Stimulated activated CD8-positive, alpha-beta memory T cell treated with anti-CD3 and anti-CD28 coated beads, Interleukin-7, amount 100 ng/mL, for 24 hours (primary cell): ENCODE results near the gene CYP4B1.
"Not testable (repeated sequence)": the region's sequence is repeated elsewhere in the genome, so short reads cannot be mapped to it uniquely, and the experiment has no call there.

Source experiments
- DNase-seq: peaks from one replicate; pipeline ENCODE4 v3.0.0-alpha.2; 2020; ENCODE audit warnings: low read depth

CYP4B1 gene

DNA sequence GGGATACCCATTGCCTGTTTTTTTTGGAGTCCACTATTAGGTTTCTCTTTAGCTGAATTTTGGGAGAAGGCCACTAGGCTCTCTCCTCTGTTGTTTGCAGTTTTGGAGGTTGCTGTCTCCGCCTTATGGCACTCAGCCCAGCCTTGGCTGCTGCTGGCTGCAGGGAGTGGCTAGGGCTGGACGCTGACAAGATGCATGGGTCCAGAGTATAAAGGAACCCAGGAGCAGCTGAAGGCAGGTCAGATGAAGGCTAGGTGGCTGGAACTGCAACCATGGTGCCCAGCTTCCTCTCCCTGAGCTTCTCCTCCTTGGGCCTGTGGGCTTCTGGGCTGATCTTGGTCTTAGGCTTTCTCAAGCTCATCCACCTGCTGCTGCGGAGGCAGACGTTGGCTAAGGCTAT lies at the start of gene CYP4B1:
CYP4B1 (plus strand) TSS at position 237 of the 400 bp plus-strand sequence; CDS start at position 273, 36 bp downstream.
- DNase-seq: no peak

DNA sequence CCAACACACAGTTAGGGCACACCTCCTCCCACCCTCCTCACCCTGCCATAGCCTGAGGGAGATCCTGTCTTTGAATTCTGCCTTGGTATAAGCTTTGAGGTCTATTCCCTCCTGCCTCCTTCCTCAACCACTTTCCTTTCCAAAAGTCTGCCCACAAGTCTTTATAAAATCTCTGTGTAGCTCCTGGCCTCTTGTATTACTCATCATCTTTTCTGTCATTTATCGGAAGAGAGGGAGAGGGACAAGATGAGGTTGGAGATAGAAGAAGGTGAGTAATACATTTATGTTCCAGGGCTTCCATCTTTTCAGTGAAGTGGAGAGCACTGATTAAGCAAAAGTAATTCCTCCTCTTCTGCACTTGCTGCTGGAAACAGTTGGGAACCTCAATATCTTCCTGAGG lies 49.4 kb upstream of the CYP4B1 start:
- DNase-seq: no peak

DNA sequence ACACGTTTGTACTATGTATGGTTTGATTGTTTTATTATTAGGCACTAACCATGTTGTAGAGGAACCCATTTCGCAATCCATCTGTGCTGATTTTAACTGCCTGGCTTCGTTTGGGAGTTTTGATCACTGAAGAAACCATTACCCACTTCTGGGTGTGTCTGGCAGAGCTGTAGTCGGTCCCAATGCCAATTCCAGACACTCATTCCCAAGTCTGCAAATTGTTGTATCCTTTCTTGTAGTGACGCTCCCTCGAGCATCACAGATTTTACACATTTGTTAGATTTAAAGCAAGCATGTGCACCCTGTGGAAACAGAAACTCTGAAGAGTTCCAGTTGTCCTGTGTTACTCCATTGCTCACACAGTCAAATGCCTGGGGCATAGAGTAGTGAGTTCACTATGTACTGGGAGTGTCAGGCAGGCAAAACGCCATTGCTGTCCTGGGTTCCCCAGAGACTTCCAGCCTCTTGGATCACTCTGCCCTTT lies 48.9 kb upstream of the CYP4B1 start:
- no peak for DNase-seq

DNA sequence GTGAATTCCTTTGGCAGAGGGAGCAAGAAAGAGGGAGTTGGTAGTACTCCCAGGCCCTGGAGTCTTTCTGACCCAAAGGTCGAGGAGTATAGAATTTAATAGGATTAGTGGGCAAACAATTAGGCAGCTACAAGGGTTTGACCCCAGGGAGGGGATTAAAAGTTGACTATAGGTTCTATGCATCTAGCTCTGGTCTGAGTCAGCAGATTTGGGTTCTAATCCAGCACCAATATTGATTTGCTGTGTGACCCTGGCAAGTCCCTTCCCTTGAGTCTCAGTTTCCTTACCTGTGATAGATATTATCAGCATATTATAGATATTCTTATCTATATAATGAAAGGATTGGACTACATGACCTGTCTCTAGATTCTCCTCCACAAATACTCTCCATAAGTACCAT lies 44.9 kb upstream of the CYP4B1 start:
- no peak for DNase-seq

DNA sequence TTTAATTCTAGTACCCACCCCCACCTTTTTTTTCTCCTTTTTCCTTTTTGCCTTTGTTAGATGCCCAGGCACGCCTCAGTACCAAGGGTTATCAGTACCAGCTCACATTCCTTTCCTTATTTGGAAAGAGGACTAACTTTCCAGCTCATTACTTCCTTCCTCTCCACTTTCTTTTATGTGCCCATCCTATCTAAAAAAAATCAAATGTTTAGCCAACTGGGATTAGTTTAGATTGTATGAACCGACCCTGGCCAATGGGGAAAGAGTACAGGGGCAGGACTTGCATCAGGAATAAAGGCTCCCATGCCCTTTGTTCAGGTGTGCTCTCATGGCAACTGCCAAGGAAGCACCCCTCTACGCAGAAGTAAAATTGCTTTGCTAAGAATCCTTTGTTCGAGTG lies 44.1 kb upstream of the CYP4B1 start:
- DNase-seq: not testable (repeated sequence)

DNA sequence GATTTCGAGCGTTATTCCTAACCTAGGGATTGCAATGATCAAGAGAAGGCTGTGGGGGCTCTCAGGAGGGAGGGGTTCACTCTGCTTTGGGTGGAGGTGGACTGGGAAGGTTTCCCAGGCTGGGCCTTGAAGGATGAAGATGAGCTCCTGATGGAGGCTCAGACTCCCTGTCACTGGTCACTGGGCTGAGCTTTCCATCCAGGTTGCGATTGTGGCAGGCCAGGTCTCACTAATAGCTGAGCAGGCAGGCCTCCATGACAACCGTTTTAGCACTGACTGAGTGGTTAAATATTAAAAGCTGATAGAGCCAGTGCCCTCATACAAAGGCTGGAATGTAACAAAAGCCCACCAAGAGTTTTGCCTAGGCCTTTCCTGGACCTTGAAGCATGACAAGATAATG lies 43.7 kb upstream of the CYP4B1 start:
- DNase-seq: no peak

DNA sequence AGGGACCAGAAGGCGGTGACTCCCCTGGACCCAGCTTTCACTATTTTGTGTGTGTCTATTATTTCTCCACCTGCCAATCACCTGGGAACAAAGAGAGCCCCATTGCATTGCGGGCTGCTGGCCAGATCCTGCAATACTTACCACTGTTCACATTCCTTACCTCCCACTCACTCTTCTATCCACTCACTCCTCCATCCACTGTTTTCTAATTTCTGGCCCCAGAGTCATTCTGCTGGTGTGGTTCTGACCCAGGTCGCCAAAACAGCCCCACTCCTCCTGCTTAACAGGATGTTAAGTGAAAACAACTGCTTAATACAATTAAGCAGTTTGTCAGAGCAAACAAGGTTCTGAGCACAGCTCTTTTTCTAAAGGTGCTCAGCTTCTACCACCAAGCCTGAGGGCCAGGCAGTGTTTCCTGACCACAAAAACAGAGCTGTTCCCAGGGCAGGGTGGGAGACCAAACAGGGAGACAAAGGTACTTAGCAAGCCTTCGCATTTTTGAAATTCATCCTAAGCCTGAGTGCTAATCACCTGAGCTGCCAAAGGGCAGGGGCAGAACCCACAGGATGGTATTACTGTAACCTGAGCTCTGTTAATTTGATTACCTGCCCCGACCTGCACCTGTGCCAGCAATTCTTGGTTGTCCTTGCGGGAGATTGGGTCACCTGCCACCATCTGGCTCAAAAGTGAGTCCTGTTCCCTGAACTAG lies 41.4 kb upstream of the CYP4B1 start:
- no peak for DNase-seq

DNA sequence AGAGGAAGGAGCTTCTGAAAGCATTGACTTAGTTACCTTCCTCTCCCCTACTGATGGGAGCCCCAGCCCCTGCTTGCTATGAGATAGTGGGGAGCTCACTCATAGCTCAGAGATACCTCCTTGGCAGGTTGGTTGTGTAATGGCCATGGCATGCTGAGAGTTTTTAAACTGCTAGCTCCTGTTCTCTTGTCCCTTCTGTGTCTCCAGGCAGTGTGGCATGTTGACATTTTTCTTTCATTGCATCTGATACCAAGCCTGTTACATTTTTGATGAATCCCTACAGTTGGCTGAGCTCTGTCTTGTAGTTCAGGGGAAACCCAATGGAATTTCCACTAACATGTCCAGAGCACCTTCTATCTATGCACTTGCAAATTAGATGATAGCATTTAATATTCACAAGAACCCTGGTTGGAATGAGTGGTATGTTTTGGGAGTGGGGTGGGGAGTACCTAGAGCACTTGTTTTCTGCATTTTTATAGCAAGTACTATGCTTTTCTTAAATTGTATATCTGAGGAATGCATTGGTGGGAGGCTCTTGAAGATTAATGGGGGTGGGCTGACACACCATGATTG lies 40.8 kb upstream of the CYP4B1 start:
- no peak for DNase-seq

DNA sequence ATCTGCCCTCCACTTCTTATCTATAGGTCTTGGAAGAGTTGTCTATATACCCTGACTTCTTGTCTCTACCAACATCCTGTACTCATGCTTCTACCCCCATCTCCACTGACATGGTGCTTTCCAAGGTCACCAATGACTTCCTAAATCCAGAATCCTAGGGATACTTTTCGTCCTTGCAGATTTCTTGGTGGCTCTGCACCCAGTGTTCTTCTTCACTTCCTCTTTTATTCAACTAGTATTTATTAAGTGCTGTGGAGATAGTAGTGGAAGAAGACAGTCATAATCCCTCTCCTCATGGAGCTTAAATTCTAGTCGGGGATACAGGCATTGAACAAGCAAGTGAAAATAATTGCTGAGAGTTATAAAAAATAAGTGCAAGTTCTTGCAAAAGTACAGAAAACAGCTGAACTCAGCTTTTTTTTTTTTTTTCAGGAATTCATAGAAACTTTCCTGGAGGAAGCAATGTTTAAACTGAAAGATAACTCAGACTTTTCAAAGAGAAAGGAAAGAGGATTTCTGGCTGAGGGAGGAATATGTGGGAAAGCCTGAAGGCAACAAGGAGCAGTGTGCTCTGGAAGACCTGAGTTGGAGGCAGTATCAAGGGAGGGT lies 38.2 kb upstream of the CYP4B1 start:
- no peak for DNase-seq

DNA sequence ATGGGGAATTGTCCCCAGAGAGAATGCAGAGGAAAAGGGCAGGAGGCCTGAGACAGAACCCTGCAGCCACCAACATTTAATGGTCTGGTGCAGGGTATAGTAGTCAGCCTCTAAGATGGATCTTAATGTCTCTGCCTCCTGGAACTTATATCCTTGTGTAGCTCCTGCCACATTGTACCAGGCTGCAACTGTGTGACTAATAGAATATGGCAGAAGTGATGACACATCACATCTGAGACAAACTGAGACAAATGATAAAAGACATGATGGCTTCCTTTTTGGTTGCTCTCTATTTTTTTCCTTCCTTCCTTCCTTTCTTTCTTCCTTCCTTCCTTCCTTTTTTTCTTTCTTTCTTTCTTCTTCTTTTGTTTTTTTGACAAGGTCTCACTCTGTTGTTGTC lies 37.1 kb upstream of the CYP4B1 start:
- no peak for DNase-seq

DNA sequence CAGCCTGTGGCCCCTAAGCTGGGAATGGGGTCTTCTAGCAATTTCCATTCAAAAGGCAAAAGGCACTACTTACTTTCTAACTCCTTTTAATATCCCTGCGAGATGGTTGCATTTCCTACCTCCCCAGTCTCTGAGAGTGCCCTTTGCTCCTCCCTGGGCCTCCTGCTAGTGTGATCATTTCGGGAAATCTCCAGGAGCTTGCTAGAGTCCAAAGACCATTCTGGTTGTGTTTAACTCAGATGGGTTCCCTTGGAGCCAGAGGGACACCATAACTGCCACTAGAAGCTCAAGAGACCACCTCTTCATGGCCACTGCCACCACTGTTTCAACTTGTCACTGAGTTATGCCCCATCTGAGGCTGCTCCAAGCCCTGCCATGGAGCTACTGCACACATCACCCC lies 34.4 kb upstream of the CYP4B1 start:
- no peak for DNase-seq

DNA sequence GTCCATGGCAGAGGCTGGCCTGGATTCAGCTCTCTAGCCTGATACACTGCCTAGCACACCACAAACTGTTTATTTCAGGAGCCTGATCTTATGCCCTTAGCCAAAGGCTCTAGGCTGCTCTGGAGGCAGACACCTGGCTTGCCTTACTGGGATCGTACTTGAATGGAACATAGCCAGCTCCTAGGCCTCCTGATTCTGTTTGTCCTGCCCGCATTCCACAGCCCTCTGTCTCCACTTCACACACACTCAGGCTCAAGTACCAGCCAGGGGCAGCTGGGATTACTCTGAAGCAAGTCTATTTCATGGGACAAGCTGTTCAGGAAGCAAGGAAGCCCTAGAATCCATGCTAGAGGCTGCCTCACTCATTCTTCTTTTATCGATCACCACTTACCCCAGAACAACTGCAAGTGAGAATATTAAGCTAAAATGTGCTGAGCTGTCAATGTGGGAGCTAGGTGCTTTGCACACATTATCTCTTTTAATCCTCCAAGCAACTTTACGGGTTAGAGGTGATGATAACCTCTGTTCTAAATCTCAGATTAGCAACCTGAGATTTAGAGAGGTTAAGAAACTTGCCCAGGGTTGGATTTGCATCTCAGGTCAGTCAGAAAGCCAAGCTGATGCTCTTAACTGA lies 31.1 kb upstream of the CYP4B1 start:
- no peak for DNase-seq

DNA sequence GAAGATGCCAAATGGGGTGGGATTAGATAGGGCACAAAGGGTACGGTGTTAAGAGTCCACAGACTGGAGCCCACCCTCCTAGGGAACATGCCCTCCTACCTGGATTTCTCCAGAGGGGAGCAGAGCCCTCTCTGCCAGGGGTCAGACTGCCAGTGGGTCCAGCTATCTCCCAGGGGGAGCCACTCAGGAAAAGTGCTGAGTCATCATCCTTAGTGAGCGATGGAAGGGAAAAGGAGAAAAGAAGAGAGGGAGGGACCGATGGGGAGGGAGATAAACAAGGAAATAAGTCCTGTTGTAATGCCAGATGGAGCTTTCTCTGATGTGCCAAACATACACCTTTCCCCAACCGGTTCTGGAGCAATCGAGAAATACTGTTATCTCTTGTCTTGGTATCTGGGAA lies 30.4 kb upstream of the CYP4B1 start:
- DNase-seq: no peak

DNA sequence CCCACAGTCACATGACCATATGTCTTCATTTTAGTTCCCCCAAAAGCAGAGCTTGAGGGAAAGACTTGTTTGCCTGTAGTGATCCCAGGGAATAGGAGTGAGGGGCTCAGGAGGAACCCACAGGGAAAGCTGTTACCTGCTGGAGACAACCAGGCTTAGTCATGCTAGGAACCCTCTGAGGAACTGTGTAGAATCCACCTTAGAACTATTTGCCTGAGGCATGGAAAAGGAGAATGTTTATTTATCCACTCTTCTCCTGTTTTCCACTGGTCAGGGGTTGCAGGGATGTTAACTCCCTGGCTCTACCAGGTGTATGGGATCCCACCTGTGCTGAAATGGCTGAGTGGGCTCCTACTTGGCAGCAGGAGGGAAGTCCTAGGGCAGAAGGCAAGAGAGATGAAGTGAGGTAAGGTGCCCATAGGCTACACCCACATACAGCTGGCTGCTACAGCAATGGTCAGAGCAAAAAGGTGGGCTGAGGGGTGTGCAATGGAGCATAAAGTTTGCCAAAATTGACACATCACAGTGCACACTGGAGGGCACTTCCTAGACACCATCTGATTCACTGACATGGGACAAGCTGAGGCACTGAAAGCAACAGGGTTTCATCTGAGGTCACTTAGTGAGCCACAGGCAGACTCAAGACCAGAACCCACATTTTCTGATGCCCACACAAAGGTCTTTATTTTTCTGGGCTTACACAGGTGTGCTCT lies 29.7 kb upstream of the CYP4B1 start:
- no peak for DNase-seq

DNA sequence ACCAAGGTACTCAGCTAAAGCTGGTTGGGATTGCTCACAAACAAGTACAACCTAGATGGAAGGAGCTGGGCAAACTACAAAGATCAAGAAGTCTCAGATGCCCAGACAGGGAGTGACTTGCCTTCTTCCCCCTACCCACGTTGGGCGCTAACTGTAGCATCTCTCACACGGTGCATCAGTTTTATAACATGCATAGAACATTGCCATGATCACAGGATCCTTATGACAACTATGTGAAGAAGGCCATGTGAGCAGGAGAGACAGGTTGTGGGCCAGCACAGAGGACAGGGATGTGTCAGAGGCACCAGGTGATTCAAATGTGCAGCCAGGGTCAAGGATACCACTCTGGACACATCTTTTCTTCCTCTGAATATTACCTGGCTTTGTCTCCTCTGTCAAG lies 28.3 kb upstream of the CYP4B1 start:
- no peak for DNase-seq

DNA sequence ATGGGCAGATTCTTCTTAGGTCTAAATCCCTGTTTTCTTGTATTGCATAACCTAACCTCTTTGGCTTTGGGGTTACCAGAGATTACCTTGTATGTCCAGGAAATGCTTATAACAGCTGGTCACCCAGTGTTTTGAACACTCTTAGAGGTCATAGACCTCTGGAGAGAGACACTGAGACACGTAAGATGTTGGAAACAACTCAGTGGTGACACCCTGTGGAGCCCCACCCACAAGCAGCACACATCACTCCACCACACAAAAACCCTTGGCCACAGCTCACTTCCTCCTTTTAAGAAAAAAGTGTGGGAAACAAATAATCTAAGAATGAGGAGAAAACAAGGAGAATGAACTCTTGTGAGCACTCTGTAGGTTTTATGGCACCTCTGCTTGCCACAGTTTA lies 26.3 kb upstream of the CYP4B1 start:
- DNase-seq: no peak

DNA sequence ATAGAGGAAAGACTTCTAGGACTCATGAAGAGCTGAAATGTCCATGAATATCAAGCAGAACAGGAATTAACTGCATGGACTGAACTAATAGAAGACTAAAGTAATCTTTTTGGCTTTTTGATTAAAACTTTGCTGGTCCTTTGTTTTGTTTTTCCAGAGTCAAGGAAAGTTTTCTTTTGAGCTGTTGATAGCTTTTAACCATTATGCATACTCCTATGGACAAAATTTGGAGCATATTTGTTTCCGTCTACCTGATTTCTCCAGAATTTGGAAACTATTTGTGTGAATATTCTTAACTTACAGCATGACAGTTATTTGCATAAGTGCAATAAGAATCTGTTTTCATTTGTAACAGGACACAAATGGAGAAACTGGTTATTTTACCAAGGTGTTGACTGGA lies 24.5 kb upstream of the CYP4B1 start:
- DNase-seq: no peak

DNA sequence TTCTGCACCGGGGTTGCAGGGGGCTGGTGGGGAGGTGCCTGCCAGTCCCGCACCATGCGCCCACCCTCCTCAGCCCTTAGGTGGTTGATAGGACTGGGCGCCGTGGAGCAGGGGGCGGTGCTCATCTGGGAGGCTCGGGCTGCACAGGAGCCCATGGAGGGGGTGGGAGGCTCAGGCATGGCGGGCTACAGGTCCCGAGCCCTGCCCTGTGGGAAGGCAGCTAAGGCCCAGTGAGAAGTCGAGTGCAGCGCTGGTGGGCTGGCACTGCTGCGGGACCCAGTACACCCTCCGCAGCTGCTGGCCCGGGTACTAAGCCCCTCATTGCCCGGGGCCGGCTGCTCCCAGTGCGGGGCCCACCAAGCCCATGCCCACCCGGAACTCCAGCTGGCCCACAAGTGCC lies 20.4 kb upstream of the CYP4B1 start:
- DNase-seq: not testable (repeated sequence)

DNA sequence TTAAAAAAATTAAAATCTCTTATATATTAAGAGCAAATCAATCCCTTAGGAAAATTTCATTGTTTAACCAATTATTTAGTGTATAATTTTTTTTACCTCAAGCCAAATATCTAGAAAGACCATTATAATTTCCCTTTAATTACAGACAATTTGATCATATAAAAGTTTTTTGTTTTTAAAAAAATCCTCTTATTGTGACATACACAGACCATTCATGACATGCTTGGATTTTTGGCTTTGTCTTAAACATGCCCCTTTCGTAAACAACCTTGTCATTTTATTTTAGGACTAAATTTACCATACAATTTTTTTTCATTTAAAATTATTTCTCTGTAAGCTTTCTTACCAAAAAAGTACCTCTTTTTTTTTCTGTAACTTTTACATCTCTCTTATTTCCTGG lies 14.2 kb upstream of the CYP4B1 start:
- DNase-seq: no peak

DNA sequence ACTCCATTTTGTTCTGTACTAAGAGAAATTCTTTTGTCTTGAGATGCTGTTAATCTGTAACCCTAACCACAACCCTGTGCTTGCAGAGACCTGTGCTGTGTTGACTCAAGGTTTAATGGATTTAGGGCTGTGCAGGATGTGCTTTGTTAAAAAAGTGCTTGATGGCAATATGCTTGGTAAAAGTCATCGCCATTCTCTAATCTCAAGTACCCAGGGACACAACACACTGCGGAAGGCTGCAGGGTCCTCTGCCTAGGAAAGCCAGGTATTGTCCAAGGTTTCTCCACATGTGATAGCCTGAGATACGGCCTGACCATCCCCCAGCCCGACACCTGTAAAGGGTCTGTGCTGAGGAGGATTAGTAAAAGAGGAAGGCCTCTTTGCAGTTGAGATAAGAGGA lies 10.2 kb upstream of the CYP4B1 start:
- DNase-seq: not testable (repeated sequence)

DNA sequence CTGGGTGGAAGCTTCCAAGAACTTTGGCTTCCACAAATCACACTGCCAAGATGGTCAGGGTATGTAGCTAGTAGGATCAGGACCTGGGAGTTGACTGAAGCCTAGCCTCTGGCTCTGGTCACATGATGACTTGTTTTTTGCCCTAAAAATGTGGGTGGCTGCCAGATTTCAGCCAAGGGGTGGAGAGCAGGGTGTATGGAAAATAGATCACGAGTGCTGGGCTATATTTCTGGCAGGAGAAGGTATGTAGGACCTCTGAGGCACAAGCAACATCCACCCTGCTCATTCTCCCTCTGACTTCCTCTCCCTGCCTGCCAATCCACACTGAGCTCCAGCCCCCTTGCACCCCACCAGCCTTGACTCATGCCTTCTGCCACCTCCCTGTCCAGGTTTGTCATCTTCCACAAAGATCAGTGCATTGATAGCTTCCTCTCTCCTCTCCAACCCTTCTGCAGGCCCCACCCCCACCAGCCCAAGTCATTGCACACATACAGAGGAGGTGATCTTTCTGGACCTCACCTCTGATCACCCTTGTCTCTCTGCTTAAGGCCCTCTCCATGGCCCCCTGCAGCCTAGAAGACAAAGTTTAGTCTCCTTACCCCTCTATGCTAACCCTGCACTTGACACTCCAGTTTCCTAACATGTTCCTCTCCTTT lies 8.3 kb upstream of the CYP4B1 start:
- no peak for DNase-seq

DNA sequence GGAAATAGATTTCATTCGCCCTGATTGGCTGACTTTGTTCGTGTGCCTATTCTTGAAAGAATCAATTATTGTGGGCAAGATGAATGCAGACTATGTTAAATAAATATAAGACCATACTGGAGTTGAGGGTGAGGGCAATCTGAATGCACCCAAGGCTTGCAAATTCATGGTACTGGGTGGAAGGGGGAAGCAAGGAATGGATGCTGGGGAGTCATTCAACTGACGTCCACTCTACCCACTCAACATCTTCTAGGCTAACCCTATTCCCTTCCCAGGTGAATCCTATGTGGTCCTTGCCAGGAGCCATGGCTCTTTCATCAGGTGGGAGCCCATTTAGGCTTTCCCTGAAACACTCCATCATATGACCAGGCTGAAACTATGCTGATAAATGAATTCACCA lies 5.7 kb upstream of the CYP4B1 start:
- DNase-seq: no peak
